Brain microvascular endothelial cell (primary cell): ENCODE results near the gene NFKBIA.
A peak's percentile ranks its signal among the peaks of the same experiment; 100 is the strongest.

Experiments
- DNase-seq: peaks from one replicate; pipeline ENCODE4 v3.0.0-alpha.2; 2020
- H3K27ac ChIP-seq: fragments of 250-450 bp; sonication (Bioruptor Pico); 2 replicates; pipeline ENCODE4 v1.5.1; 2020; ENCODE audit warnings: mild to moderate bottlenecking, moderate library complexity
- H3K27me3 ChIP-seq: fragments of 250-450 bp; sonication (Bioruptor Pico); replicated peaks from 2 replicates; pipeline ENCODE4 v1.5.1; 2020; ENCODE audit warnings: mild to moderate bottlenecking
- H3K36me3 ChIP-seq: fragments of 250-450 bp; sonication (Bioruptor Pico); replicated peaks from 2 replicates; pipeline ENCODE4 v1.5.1; 2020; ENCODE audit warnings: mild to moderate bottlenecking
- H3K4me3 ChIP-seq: 2 replicates; pipeline ENCODE4 v1.5.1; 2011; ENCODE audit warnings: low read depth, mild to moderate bottlenecking, control low read depth, low read length, moderate library complexity
- in situ Hi-C: cut with HindIII; loops from 2 replicates; pipeline ENCODE4 v1.10.0; 2017; ENCODE audit warnings: low sequenced_read_pairs, low pct_ligation_motif_present
- TF ChIP-seq, protein P1 (sequence below): IDR thresholded peaks from 2 replicates; pipeline ENCODE4 v1.5.1; 2011; ENCODE audit warnings: low read depth, mild to moderate bottlenecking, moderate library complexity, low read length, control low read depth, inconsistent platforms; ENCODE audit errors: missing control alignments

Gene NFKBIA

GRCh38 chr14:35387713-35388579 lies 16.6 kb downstream of the NFKBIA start:
- H3K27ac ChIP-seq = no peak overlapping the region
- H3K36me3 ChIP-seq = no peaks in the 10 kb centered on the region
- H3K27me3 ChIP-seq = no peaks in the 10 kb centered on the region
- no peak overlapping the region for H3K4me3 ChIP-seq
- DNase-seq = no peak
- TF ChIP-seq, protein P1, sequence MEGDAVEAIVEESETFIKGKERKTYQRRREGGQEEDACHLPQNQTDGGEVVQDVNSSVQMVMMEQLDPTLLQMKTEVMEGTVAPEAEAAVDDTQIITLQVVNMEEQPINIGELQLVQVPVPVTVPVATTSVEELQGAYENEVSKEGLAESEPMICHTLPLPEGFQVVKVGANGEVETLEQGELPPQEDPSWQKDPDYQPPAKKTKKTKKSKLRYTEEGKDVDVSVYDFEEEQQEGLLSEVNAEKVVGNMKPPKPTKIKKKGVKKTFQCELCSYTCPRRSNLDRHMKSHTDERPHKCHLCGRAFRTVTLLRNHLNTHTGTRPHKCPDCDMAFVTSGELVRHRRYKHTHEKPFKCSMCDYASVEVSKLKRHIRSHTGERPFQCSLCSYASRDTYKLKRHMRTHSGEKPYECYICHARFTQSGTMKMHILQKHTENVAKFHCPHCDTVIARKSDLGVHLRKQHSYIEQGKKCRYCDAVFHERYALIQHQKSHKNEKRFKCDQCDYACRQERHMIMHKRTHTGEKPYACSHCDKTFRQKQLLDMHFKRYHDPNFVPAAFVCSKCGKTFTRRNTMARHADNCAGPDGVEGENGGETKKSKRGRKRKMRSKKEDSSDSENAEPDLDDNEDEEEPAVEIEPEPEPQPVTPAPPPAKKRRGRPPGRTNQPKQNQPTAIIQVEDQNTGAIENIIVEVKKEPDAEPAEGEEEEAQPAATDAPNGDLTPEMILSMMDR = no peak
- in situ Hi-C loops = no loop called here

DNA sequence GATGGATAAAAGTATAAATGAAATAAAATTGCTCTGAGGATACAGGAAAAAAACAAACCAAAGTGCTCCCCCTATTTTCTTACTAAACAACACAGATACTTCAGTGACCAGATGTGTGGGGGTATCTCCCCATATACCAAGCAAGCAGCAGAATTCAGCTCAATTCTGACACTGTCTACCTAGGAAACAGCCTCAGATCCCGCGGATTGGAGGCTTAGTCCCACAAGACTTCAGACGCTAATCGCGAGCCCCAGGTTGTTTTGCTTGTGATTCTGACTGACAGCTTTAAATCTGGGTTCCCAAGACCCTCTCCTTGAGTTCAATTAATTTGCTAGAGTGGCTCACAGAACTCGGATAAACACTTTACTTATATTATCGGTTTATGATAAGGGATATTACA lies 17.3 kb downstream of the NFKBIA start:
- H3K36me3 ChIP-seq = no peaks in the 10 kb centered on the region
- in situ Hi-C loops = no loop called here
- H3K27ac ChIP-seq = no peak overlapping the region
- TF ChIP-seq, protein P1 = no peak
- DNase-seq = no peak
- no peak overlapping the region for H3K4me3 ChIP-seq
- no peaks in the 10 kb centered on the region for H3K27me3 ChIP-seq

- in situ Hi-C loops = no loop called here
- H3K4me3 ChIP-seq = no peak overlapping the region
- no peak overlapping the region for H3K27ac ChIP-seq
- DNase-seq = no peak
- no peaks in the 10 kb centered on the region for H3K27me3 ChIP-seq
- no peaks in the 10 kb centered on the region for H3K36me3 ChIP-seq
- TF ChIP-seq, protein P1 = no peak
Measured at GRCh38 chr14:35386673-35387125, 17.9 kb downstream of the NFKBIA start.

DNA sequence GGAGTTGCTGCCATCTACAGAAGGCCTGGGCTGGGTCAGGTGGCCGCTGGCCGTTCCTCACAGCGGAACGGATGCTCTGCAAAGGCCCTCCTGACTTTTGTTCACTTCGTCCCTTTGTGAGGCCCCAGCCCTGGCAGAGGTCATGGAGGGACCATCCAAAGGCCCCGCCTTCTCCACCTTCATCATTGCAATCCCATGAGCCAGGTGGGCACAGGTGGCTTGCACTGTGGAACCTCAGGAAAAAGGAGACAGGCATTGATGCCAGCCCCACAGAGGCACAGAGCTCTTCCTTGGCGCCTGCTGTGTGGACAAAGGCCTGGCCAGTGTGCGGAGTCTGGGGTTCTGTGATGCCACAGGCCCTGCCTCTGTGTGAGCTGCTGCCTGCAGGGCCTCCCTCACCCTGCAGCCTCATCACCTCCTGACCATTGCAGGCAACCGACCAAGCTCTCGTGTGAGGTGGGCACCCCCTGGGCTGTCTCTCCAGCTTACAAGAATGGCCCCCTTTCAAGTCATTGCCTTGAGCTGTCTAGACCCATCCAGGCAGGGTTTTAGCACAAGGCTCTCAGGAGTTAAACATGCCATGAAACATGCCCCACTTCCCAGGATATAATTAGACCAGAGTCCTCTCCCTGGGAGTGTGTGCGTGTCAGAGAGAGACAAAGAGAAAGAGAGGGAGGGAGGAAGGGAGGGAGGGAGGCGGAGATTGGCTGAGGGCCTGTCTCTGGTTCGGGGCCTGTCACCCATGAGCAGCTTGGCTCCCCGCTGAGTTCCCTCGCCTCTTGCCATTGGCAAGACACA lies 19.3 kb downstream of the NFKBIA start:
- H3K4me3 ChIP-seq = no peak overlapping the region
- no peaks in the 10 kb centered on the region for H3K36me3 ChIP-seq
- peak overlapping the region; percentile 93 for H3K27ac ChIP-seq
- TF ChIP-seq, protein P1 = no peak
- peak; percentile 95 for DNase-seq
- in situ Hi-C loops = no loop called here
- no peaks in the 10 kb centered on the region for H3K27me3 ChIP-seq

GRCh38 chr14:35384455-35385041 lies 20.0 kb downstream of the NFKBIA start:
- peak overlapping the region; percentile 93 for H3K27ac ChIP-seq
- no peak overlapping the region for H3K4me3 ChIP-seq
- H3K36me3 ChIP-seq = no peaks in the 10 kb centered on the region
- no peaks in the 10 kb centered on the region for H3K27me3 ChIP-seq
- TF ChIP-seq, protein P1 = peak; percentile 38
- in situ Hi-C loops = no loop called here
- DNase-seq = peak; percentile 96
